HepG2 (cell line): ENCODE results near the gene NPBWR2. TPM values are rescaled to one million over a fixed set of nuclear protein-coding genes. Genes with fewer than 3 reads are reported as not detected.
A peak's percentile ranks its signal among the peaks of the same experiment; 100 is the strongest.

Source experiments
- EHMT2 ChIP-seq: fragments of 200-600 bp; sonication (generic); IDR thresholded peaks from 2 replicates; pipeline ENCODE4 v1.7.0; 2017; ENCODE audit warnings: antibody characterized with exemption, low read depth, low read length, borderline replicate concordance
- HMG20A ChIP-seq: IDR thresholded peaks from 2 replicates; pipeline ENCODE4 v1.6.1; 2016; ENCODE audit warnings: borderline replicate concordance
- KLF11 ChIP-seq: IDR thresholded peaks from 2 replicates; pipeline ENCODE4 v1.6.1; 2016; ENCODE audit warnings: missing compliant biosample characterization
- MAF1 ChIP-seq: sonication (generic); formaldehyde crosslinking; IDR thresholded peaks from 2 replicates; pipeline ENCODE4 v1.5.0; 2020; ENCODE audit warnings: missing genetic modification reagents, borderline replicate concordance
- NR2F6 ChIP-seq, 2 experiments: IDR thresholded peaks; 2 replicates each; pipeline ENCODE4 v1.6.1; 2016; ENCODE audit warnings: antibody characterized with exemption in 1 of 2, mild to moderate bottlenecking in 1 of 2
- PTBP1 ChIP-seq: fragments of 200-400 bp; formaldehyde crosslinking; IDR thresholded peaks from 2 replicates; pipeline ENCODE4 v1.6.1; 2018; ENCODE audit warnings: low read length, low read depth; ENCODE audit not compliant: poor library complexity, severe bottlenecking
- THAP11 ChIP-seq: IDR thresholded peaks from 2 replicates; pipeline ENCODE4 v1.6.1; 2016; ENCODE audit warnings: missing biosample characterization, missing genetic modification reagents
- ZFP41 ChIP-seq: sonication (generic); formaldehyde crosslinking; IDR thresholded peaks from 2 replicates; pipeline ENCODE4 v1.4.0; 2020; ENCODE audit warnings: mild to moderate bottlenecking, missing genetic modification reagents, borderline replicate concordance
- ZNF317 ChIP-seq: sonication (generic); formaldehyde crosslinking; IDR thresholded peaks from 2 replicates; pipeline ENCODE4 v1.5.0; 2020; ENCODE audit warnings: mild to moderate bottlenecking, missing genetic modification reagents
- ZNF615 ChIP-seq: sonication (generic); formaldehyde crosslinking; IDR thresholded peaks from 2 replicates; pipeline ENCODE4 v1.5.0; 2020; ENCODE audit warnings: mild to moderate bottlenecking, missing genetic modification reagents, borderline replicate concordance
- ZSCAN25 ChIP-seq: sonication (generic); formaldehyde crosslinking; IDR thresholded peaks from 2 replicates; pipeline ENCODE4 v1.8.0; 2022; ENCODE audit warnings: mild to moderate bottlenecking, missing genetic modification reagents
- polyA plus RNA-seq, 8 experiments: library from polyadenylated mRNA; depleted of rRNA in 3 of 8; stranded (reverse) in 7 of 8; unstranded in 1 of 8; fragments of >200 nt; fragmentation: Illumina TruSeq in 4 of 8; extraction: Trizol in 4 of 8; gene quantifications; 2 replicates each; pipeline versions ENCODE4 v1.2.1 to v1.2.3, GENCODE V29; 2011 to 2016; ENCODE audit warnings: low read depth in 4 of 8, missing spikeins in 1 of 8, mixed read lengths in 1 of 8; ENCODE audit not compliant: insufficient read depth in 1 of 8
- total RNA-seq, 5 experiments: library from RNA; depleted of rRNA; stranded (reverse); fragments of >200 nt; fragmentation: Illumina TruSeq; extraction: Trizol; gene quantifications; 2 replicates each; pipeline ENCODE4 v1.2.3, GENCODE V29; 2016; ENCODE audit warnings: low read depth in 1 of 5
- TF ChIP-seq, protein P1 (sequence below): conservative IDR thresholded peaks from 2 replicates; pipeline ENCODE4 v1.6.1; 2018; ENCODE audit warnings: missing genetic modification reagents
- TF ChIP-seq, protein P2 (sequence below): sonication (generic); formaldehyde crosslinking; IDR thresholded peaks from 2 replicates; pipeline ENCODE4 v1.8.1; 2023; ENCODE audit warnings: missing genetic modification reagents, mild to moderate bottlenecking, borderline replicate concordance
- TF ChIP-seq, protein P3 (sequence below): IDR thresholded peaks from 2 replicates; pipeline ENCODE4 v1.6.1; 2016; ENCODE audit warnings: missing compliant biosample characterization, missing genetic modification reagents, borderline replicate concordance
- TF ChIP-seq, protein P4 (sequence below): sonication (generic); formaldehyde crosslinking; IDR thresholded peaks from 2 replicates; pipeline ENCODE4 v1.4.0; 2020; ENCODE audit warnings: missing genetic modification reagents
- TF ChIP-seq, protein P5 (sequence below): sonication (generic); formaldehyde crosslinking; IDR thresholded peaks from 2 replicates; pipeline ENCODE4; 2020; ENCODE audit warnings: missing genetic modification reagents, mild to moderate bottlenecking, borderline replicate concordance

NPBWR2 gene
- total and polyA plus RNA-seq, 2 of the 13 experiments (the other 11 are each of a cell fraction or from before 2014, with no cell fraction given), result not detected

DNA sequence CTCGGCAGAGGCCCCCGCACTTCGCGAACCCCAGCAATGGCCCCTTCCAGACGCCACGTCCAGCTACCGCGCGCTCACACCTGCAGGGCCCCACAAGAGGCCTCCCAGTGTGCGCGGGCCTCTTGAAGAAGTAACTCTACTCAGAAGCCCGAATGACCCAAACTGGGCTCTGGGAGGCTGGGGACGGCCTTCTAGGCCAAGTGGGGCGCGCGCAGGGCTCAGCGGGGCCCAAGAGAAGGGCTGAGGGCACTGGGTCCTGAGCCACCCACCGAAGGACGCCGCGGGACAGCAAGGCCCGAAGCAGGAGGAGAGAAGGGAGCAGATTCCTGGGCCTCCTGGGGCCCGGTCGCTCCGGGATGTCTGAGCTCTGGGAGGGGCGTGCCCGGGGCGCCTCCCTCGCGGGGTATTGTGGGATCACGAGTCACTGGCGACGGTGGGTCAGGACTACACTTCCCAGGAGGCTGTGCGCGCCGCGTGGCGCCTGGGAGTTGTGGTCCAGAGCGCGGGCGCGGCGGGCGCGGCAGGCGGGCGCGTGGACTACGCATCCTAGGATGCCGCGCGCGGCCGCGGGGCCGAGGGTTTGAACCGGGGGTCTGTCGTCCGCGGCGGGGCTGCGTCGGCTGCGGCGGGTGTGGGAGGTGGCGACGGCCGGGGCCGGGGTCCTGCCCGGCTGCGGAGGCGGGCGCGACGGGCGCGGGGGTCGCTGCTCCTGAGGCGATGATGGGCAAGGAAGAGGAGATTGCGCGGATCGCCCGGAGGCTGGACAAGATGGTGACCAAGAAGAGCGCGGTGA, 44.6 kb downstream of the NPBWR2 start, which contains the start of gene TCEA2 (continued):
- TF ChIP-seq, protein P1, sequence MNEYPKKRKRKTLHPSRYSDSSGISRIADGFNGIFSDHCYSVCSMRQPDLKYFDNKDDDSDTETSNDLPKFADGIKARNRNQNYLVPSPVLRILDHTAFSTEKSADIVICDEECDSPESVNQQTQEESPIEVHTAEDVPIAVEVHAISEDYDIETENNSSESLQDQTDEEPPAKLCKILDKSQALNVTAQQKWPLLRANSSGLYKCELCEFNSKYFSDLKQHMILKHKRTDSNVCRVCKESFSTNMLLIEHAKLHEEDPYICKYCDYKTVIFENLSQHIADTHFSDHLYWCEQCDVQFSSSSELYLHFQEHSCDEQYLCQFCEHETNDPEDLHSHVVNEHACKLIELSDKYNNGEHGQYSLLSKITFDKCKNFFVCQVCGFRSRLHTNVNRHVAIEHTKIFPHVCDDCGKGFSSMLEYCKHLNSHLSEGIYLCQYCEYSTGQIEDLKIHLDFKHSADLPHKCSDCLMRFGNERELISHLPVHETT (CRISPR knock-in tag), result peak; percentile 93
- TF ChIP-seq ZNF615 (CRISPR knock-in tag) (peak; percentile 28; the same call in 1 of the 2 replicates), MAF1 (peak; percentile 12; the same call in 1 of the 2 replicates), KLF11 (CRISPR knock-in tag) (peak; percentile 90; the same call in 1 of the 2 replicates), NR2F6 (IDR thresholded peaks at IDR 0.05) (no peak), NR2F6 (CRISPR knock-in tag; IDR thresholded peaks at IDR 0.05) (no peak; the same call in 1 of the 2 replicates), HMG20A (CRISPR knock-in tag) (0 out of 2 replicates have a peak, but pooled peaks have one; percentile 8), PTBP1 (peak; percentile 90), ZFP41 (CRISPR knock-in tag) (peak; percentile 91), EHMT2 (no peak), THAP11 (CRISPR knock-in tag) (peak; percentile 98), ZSCAN25 (peak; percentile 70; the same call in 1 of the 2 replicates), ZNF317 (CRISPR knock-in tag) (peak; percentile 92)
- TF ChIP-seq, protein P2, sequence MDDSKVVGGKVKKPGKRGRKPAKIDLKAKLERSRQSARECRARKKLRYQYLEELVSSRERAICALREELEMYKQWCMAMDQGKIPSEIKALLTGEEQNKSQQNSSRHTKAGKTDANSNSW (CRISPR knock-in tag), result peak; percentile 85; the same call in 1 of the 2 replicates
- TF ChIP-seq, protein P3, sequence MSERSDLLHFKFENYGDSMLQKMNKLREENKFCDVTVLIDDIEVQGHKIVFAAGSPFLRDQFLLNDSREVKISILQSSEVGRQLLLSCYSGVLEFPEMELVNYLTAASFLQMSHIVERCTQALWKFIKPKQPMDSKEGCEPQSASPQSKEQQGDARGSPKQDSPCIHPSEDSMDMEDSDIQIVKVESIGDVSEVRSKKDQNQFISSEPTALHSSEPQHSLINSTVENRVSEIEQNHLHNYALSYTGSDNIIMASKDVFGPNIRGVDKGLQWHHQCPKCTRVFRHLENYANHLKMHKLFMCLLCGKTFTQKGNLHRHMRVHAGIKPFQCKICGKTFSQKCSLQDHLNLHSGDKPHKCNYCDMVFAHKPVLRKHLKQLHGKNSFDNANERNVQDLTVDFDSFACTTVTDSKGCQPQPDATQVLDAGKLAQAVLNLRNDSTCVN, result peak; percentile 20; the same call in 1 of the 2 replicates
- TF ChIP-seq, protein P4, sequence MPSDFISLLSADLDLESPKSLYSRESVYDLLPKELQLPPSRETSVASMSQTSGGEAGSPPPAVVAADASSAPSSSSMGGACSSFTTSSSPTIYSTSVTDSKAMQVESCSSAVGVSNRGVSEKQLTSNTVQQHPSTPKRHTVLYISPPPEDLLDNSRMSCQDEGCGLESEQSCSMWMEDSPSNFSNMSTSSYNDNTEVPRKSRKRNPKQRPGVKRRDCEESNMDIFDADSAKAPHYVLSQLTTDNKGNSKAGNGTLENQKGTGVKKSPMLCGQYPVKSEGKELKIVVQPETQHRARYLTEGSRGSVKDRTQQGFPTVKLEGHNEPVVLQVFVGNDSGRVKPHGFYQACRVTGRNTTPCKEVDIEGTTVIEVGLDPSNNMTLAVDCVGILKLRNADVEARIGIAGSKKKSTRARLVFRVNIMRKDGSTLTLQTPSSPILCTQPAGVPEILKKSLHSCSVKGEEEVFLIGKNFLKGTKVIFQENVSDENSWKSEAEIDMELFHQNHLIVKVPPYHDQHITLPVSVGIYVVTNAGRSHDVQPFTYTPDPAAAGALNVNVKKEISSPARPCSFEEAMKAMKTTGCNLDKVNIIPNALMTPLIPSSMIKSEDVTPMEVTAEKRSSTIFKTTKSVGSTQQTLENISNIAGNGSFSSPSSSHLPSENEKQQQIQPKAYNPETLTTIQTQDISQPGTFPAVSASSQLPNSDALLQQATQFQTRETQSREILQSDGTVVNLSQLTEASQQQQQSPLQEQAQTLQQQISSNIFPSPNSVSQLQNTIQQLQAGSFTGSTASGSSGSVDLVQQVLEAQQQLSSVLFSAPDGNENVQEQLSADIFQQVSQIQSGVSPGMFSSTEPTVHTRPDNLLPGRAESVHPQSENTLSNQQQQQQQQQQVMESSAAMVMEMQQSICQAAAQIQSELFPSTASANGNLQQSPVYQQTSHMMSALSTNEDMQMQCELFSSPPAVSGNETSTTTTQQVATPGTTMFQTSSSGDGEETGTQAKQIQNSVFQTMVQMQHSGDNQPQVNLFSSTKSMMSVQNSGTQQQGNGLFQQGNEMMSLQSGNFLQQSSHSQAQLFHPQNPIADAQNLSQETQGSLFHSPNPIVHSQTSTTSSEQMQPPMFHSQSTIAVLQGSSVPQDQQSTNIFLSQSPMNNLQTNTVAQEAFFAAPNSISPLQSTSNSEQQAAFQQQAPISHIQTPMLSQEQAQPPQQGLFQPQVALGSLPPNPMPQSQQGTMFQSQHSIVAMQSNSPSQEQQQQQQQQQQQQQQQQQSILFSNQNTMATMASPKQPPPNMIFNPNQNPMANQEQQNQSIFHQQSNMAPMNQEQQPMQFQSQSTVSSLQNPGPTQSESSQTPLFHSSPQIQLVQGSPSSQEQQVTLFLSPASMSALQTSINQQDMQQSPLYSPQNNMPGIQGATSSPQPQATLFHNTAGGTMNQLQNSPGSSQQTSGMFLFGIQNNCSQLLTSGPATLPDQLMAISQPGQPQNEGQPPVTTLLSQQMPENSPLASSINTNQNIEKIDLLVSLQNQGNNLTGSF (CRISPR knock-in tag), result no peak; the same call in 1 of the 2 replicates
- TF ChIP-seq, protein P5, sequence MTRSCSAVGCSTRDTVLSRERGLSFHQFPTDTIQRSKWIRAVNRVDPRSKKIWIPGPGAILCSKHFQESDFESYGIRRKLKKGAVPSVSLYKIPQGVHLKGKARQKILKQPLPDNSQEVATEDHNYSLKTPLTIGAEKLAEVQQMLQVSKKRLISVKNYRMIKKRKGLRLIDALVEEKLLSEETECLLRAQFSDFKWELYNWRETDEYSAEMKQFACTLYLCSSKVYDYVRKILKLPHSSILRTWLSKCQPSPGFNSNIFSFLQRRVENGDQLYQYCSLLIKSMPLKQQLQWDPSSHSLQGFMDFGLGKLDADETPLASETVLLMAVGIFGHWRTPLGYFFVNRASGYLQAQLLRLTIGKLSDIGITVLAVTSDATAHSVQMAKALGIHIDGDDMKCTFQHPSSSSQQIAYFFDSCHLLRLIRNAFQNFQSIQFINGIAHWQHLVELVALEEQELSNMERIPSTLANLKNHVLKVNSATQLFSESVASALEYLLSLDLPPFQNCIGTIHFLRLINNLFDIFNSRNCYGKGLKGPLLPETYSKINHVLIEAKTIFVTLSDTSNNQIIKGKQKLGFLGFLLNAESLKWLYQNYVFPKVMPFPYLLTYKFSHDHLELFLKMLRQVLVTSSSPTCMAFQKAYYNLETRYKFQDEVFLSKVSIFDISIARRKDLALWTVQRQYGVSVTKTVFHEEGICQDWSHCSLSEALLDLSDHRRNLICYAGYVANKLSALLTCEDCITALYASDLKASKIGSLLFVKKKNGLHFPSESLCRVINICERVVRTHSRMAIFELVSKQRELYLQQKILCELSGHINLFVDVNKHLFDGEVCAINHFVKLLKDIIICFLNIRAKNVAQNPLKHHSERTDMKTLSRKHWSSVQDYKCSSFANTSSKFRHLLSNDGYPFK (CRISPR knock-in tag), result peak; percentile 83; the same call in 1 of the 2 replicates
